Smooth muscle cell (in vitro differentiated cells): ENCODE results near the gene CBX1. TPM values are rescaled to one million over a fixed set of nuclear protein-coding genes. Genes with fewer than 3 reads are reported as not detected.

Source experiments
- DNase-seq: peaks from one replicate; lab custom pipeline; 2025; ENCODE audit not compliant: unreplicated experiment; lab: John Stamatoyannopoulos, UW
- H2AFZ ChIP-seq: fragments of 200-600 bp; sonication (generic); 2 replicates; pipeline ENCODE4 v1.6.0; 2016; ENCODE audit warnings: antibody characterized with exemption, low read depth, mild to moderate bottlenecking
- H3F3A ChIP-seq: fragments of 200-600 bp; sonication (generic); 2 replicates; pipeline ENCODE4 v1.6.0; 2017; ENCODE audit warnings: antibody characterized with exemption, low read depth
- H3K27ac ChIP-seq: fragments of 200-600 bp; sonication (generic); 2 replicates; pipeline ENCODE4 v1.5.1; 2016; ENCODE audit warnings: low read depth, mild to moderate bottlenecking
- H3K27me3 ChIP-seq: fragments of 200-600 bp; sonication (generic); 2 replicates; pipeline ENCODE4 v1.6.1; 2016; ENCODE audit warnings: low read depth, mild to moderate bottlenecking
- H3K36me3 ChIP-seq: fragments of 200-600 bp; sonication (generic); 2 replicates; pipeline ENCODE4 v1.5.1; 2016; ENCODE audit warnings: low read depth
- H3K4me1 ChIP-seq: fragments of 200-600 bp; sonication (generic); 2 replicates; pipeline ENCODE4 v1.5.1; 2016; ENCODE audit warnings: low read depth
- H3K4me2 ChIP-seq: fragments of 200-600 bp; sonication (generic); 2 replicates; pipeline ENCODE4 v1.6.0; 2016; ENCODE audit warnings: mild to moderate bottlenecking
- H3K4me3 ChIP-seq: fragments of 200-600 bp; sonication (generic); 2 replicates; pipeline ENCODE4 v1.5.1; 2016; ENCODE audit warnings: mild to moderate bottlenecking
- H3K79me2 ChIP-seq: fragments of 200-600 bp; sonication (generic); 2 replicates; pipeline ENCODE4 v1.6.0; 2016; ENCODE audit warnings: low read depth, mild to moderate bottlenecking
- H3K9ac ChIP-seq: fragments of 200-600 bp; sonication (generic); 2 replicates; pipeline ENCODE4 v1.6.0; 2016; ENCODE audit warnings: low read depth
- H3K9me3 ChIP-seq: fragments of 200-600 bp; sonication (generic); replicated peaks from 2 replicates; pipeline ENCODE4 v1.5.1; 2016; ENCODE audit warnings: low read depth
- H4K20me1 ChIP-seq: fragments of 200-600 bp; sonication (generic); 2 replicates; pipeline ENCODE4 v1.6.0; 2016; ENCODE audit warnings: low read depth
- CTCF ChIP-seq: fragments of 200-600 bp; sonication (generic); IDR thresholded peaks from 2 replicates; pipeline ENCODE4 v1.5.1; 2017; ENCODE audit warnings: borderline replicate concordance, mild to moderate bottlenecking, antibody characterized with exemption; ENCODE audit not compliant: insufficient read depth, poor library complexity, severe bottlenecking
- WGBS: methylation state at CpG from one replicate; pipeline ENCODE4 v1.1.7; 2016; ENCODE audit warnings: low lambda C conversion rate; 5-methylcytosine and 5-hydroxymethylcytosine counted together
- polyA plus RNA-seq: library from polyadenylated mRNA; unstranded; fragments of >200 nt; fragmentation: Nextera tagmentation; extraction: Ambion mirVana; gene quantifications from 2 replicates; pipeline ENCODE4 v1.2.1, GENCODE V29; 2016
- total RNA-seq: library from RNA; depleted of rRNA; stranded (reverse); fragments of >200 nt; gene quantifications from 2 replicates; pipeline ENCODE4 v1.2.3, GENCODE V29; 2014

Gene CBX1
- total and polyA plus RNA-seq, 2 experiments from 2014 or later, result 32.7 to 63.4 TPM

GRCh38 chr17:48144231-48144630, 43.0 kb upstream of the CBX1 start:
- no peak overlapping the region for H3K9ac ChIP-seq
- no peak overlapping the region for H3K27ac ChIP-seq
- H3K79me2 ChIP-seq, result no peaks in the 10 kb centered on the region
- H2AFZ ChIP-seq, result no peak overlapping the region
- 78% methylated on average over 8 of the region's 8 CpGs for WGBS
- DNase-seq, result no peak
- no peaks in the 10 kb centered on the region for H4K20me1 ChIP-seq
- H3K4me2 ChIP-seq, result no peak overlapping the region
- H3K4me3 ChIP-seq, result no peak overlapping the region
- no peaks in the 10 kb centered on the region for H3K36me3 ChIP-seq
- peaks cover 57% of the 10 kb centered on the region for H3K27me3 ChIP-seq
- no peaks in the 10 kb centered on the region for H3F3A ChIP-seq
- no peaks in the 10 kb centered on the region for H3K4me1 ChIP-seq
- TF ChIP-seq CTCF, result no peak
- H3K9me3 ChIP-seq, result no peaks in the 10 kb centered on the region

DNA sequence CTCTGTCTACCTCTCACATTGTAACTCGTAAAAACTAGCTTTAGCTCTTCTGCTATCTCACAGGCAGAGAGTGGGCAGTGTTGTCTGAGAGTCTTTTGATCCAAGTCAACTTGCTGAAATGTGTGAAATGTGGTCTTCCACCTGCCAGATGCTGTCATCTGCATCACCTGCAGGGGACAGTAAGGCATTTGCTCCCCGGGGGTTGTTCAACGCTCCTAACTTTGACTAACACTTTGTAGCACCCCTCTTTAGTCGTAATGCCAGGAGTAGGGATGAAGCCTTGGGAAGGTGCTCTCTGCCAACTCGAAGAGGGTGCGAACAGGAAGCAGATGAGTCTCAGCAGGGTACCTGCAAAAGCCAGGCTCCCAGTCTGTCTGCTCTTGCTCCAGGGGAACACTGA, 42.4 kb upstream of the CBX1 start:
- Histone ChIP-seq H3K27ac (no peak overlapping the region), H3K9ac (no peak overlapping the region), H3K4me1 (no peaks in the 10 kb centered on the region), H4K20me1 (no peaks in the 10 kb centered on the region), H3K27me3 (peaks cover 51% of the 10 kb centered on the region), H3F3A (no peaks in the 10 kb centered on the region), H3K36me3 (no peaks in the 10 kb centered on the region), H3K79me2 (no peaks in the 10 kb centered on the region), H3K4me2 (no peak overlapping the region), H3K9me3 (no peaks in the 10 kb centered on the region), H2AFZ (no peak overlapping the region), H3K4me3 (no peak overlapping the region)
- DNase-seq, result no peak
- 74% methylated on average over 6 of the region's 6 CpGs for WGBS
- TF ChIP-seq CTCF, result no peak

DNA sequence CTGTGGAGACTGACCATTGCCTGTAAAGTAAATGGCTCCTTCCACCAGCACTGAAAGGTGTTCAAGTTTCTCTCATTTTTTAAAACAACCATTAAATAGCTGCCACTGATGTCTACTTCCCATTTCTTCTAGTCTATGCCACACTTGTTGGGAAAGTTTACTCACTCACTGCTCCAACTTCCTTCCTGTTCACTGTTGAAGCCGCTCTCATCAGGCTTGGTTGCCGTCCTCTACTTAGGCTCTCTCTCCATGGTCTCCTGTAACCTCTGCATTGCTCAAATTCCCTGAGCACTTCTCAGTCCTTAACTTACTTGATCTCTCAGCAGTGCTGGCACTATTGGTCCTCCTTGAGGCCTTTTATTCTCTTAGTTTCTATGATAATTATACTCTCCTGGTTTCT, 38.7 kb upstream of the CBX1 start:
- Histone ChIP-seq H3K4me1 (no peaks in the 10 kb centered on the region), H2AFZ (no peak overlapping the region), H3K4me2 (no peak overlapping the region), H3K36me3 (no peaks in the 10 kb centered on the region), H3K27me3 (peaks cover 26% of the 10 kb centered on the region), H3F3A (no peaks in the 10 kb centered on the region), H3K79me2 (no peaks in the 10 kb centered on the region), H3K4me3 (no peak overlapping the region), H3K9ac (no peak overlapping the region), H3K9me3 (no peaks in the 10 kb centered on the region), H3K27ac (no peak overlapping the region), H4K20me1 (no peaks in the 10 kb centered on the region)
- 68% methylated on average over 2 of the region's 2 CpGs for WGBS
- DNase-seq, result no peak
- no peak for TF ChIP-seq CTCF

DNA sequence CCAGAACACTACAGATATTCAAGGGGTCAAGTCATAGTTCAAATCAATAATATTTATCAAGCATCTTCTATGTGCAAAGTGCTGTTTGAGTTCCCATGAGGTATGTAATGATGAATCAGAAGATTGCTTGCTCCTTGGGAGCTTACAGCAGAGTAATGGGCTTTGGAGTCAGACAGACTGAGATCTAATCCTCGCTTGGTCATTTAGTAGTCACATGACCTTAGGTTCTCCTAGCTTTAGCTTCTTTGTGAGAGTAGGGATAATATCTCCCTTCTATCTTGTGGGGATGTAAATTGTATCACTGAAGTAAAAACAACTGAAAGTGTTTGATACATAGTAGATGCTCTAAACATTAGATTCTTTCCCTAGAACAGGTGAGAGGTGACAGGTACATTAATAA, 36.4 kb upstream of the CBX1 start:
- H3K27me3 ChIP-seq, result peaks cover 8% of the 10 kb centered on the region
- no peaks in the 10 kb centered on the region for H3K4me1 ChIP-seq
- H3K4me3 ChIP-seq, result no peak overlapping the region
- TF ChIP-seq CTCF, result no peak
- no peak overlapping the region for H3K27ac ChIP-seq
- H3K9me3 ChIP-seq, result no peaks in the 10 kb centered on the region
- H3K36me3 ChIP-seq, result no peaks in the 10 kb centered on the region
- no peak overlapping the region for H3K4me2 ChIP-seq
- no peaks in the 10 kb centered on the region for H3K79me2 ChIP-seq
- no peaks in the 10 kb centered on the region for H4K20me1 ChIP-seq
- WGBS, result 54% methylated on average over 1 of the region's 1 CpG
- H3K9ac ChIP-seq, result no peak overlapping the region
- no peak for DNase-seq
- H3F3A ChIP-seq, result no peaks in the 10 kb centered on the region
- no peak overlapping the region for H2AFZ ChIP-seq
